Activated CD8-positive, alpha-beta memory T cell treated with anti-CD3 and anti-CD28 coated beads for 48 hours (primary cell): Measurements from ENCODE around the gene PHAF1.

Source experiments
- DNase-seq, 3 experiments: peaks; one replicate each; pipeline ENCODE4 v3.0.0-alpha.2; 2020; ENCODE audit warnings: low read depth in 2 of 3, low spot score in 2 of 3

The PHAF1 gene

GRCh38 chr16:67177743-67178699, 68.3 kb downstream of the PHAF1 start:
- no peak for DNase-seq

GRCh38 chr16:67179421-67180080, 69.8 kb downstream of the PHAF1 start:
- DNase-seq = no peak

GRCh38 chr16:67180166-67180565, 70.4 kb downstream of the PHAF1 start:
- DNase-seq = no peak

GRCh38 chr16:67181346-67181745, 71.6 kb downstream of the PHAF1 start:
- no peak for DNase-seq

- DNase-seq = no peak
Observed at GRCh38 chr16:67182288-67182687, 72.5 kb downstream of the PHAF1 start.

GRCh38 chr16:67183284-67183626, 73.5 kb downstream of the PHAF1 start:
- no peak for DNase-seq

- peak; percentile 75 to 87 (median 81) for DNase-seq
Observed at GRCh38 chr16:67183627-67184452, 74.1 kb downstream of the PHAF1 start, which contains the start of gene MATCAP1. Gene MATCAP1, minus strand, starts transcription at chr16:67183963. Its CDS starts 3,353 bp downstream, at chr16:67180610.

GRCh38 chr16:67184453-67184994, 74.8 kb downstream of the PHAF1 start:
- no peak for DNase-seq

- DNase-seq = peak; percentile 68 to 82 (median 72)
Observed at GRCh38 chr16:67184995-67185650, 75.4 kb downstream of the PHAF1 start.

GRCh38 chr16:67185651-67186134, 76.0 kb downstream of the PHAF1 start:
- no peak for DNase-seq

- DNase-seq = no peak
Observed at GRCh38 chr16:67186550-67186950, 76.8 kb downstream of the PHAF1 start.

- DNase-seq = no peak
Observed at GRCh38 chr16:67187175-67187890, 77.6 kb downstream of the PHAF1 start.

- DNase-seq = no peak
Observed at GRCh38 chr16:67188323-67188722, 78.6 kb downstream of the PHAF1 start.

- DNase-seq = no peak
Observed at GRCh38 chr16:67188798-67189197, 79.1 kb downstream of the PHAF1 start.

GRCh38 chr16:67190041-67190440, 80.3 kb downstream of the PHAF1 start, which contains the start of gene EXOC3L1:
Gene EXOC3L1, minus strand, starts transcription at chr16:67190136. Its CDS starts 460 bp downstream, at chr16:67189676.
- DNase-seq = no peak

GRCh38 chr16:67190448-67191399, 81.0 kb downstream of the PHAF1 start:
- DNase-seq = no peak

- DNase-seq = no peak
Observed at GRCh38 chr16:67191411-67191994, 81.8 kb downstream of the PHAF1 start.
